Measurements from ENCODE around the gene GPD1L. TPM values are rescaled to one million over a fixed set of nuclear protein-coding genes. Genes with fewer than 3 reads are reported as not detected.

Gene GPD1L
- total RNA-seq, 1 experiment from 2014 or later: 4.3 TPM

GRCh38 chr3:32195995-32196540, 89.6 kb downstream of the GPD1L start:
- DNase-seq (ENCODE audit: low read depth): no peak
- in situ Hi-C loops (cut with HindIII; ENCODE audit: low pct_unique_long_range_greater_than_20kb, low sequenced_read_pairs): no loop called here

- DNase-seq (ENCODE audit: low read depth): no peak
- in situ Hi-C loops (cut with HindIII; ENCODE audit: low pct_unique_long_range_greater_than_20kb, low sequenced_read_pairs): no loop called here
Observed at GRCh38 chr3:32197991-32198390, 91.6 kb downstream of the GPD1L start.

- in situ Hi-C loops (cut with HindIII; ENCODE audit: low pct_unique_long_range_greater_than_20kb, low sequenced_read_pairs): no loop called here
- no peak for DNase-seq (ENCODE audit: low read depth)
Observed at GRCh38 chr3:32198714-32199113, 92.3 kb downstream of the GPD1L start.

GRCh38 chr3:32200490-32200889, 94.1 kb downstream of the GPD1L start:
- in situ Hi-C loops (cut with HindIII; ENCODE audit: low pct_unique_long_range_greater_than_20kb, low sequenced_read_pairs): no loop called here
- no peak for DNase-seq (ENCODE audit: low read depth)

GRCh38 chr3:32200992-32201758, 94.8 kb downstream of the GPD1L start:
- no peak for DNase-seq (ENCODE audit: low read depth)
- in situ Hi-C loops (cut with HindIII; ENCODE audit: low pct_unique_long_range_greater_than_20kb, low sequenced_read_pairs): no loop called here

GRCh38 chr3:32202496-32202895, 96.1 kb downstream of the GPD1L start:
- in situ Hi-C loops (cut with HindIII; ENCODE audit: low pct_unique_long_range_greater_than_20kb, low sequenced_read_pairs): no loop called here

GRCh38 chr3:32203854-32204253, 97.4 kb downstream of the GPD1L start:
- no peak for DNase-seq (ENCODE audit: low read depth)
- in situ Hi-C loops (cut with HindIII; ENCODE audit: low pct_unique_long_range_greater_than_20kb, low sequenced_read_pairs): no loop called here

More at GRCh38 chr3:32202496-32202895, 96.1 kb downstream of the GPD1L start:
- DNase-seq (ENCODE audit: low read depth): no peak

- DNase-seq (ENCODE audit: low read depth): no peak
- in situ Hi-C loops (cut with HindIII; ENCODE audit: low pct_unique_long_range_greater_than_20kb, low sequenced_read_pairs): no loop called here
Observed at GRCh38 chr3:32208447-32208846, 102.0 kb downstream of the GPD1L start.

- in situ Hi-C loops (cut with HindIII; ENCODE audit: low pct_unique_long_range_greater_than_20kb, low sequenced_read_pairs): no loop called here
- DNase-seq (ENCODE audit: low read depth): no peak
Observed at GRCh38 chr3:32215185-32215584, 108.8 kb downstream of the GPD1L start.

- DNase-seq (ENCODE audit: low read depth): no peak
- in situ Hi-C loops (cut with HindIII; ENCODE audit: low pct_unique_long_range_greater_than_20kb, low sequenced_read_pairs): no loop called here
Observed at GRCh38 chr3:32216172-32216783, 109.9 kb downstream of the GPD1L start.

- in situ Hi-C loops (cut with HindIII; ENCODE audit: low pct_unique_long_range_greater_than_20kb, low sequenced_read_pairs): no loop called here
- no peak for DNase-seq (ENCODE audit: low read depth)
Observed at GRCh38 chr3:32217339-32217738, 110.9 kb downstream of the GPD1L start.

Other genes with a start within 250 kb of the GPD1L start
- gene OSBPL10, start 125.4 kb upstream of the GPD1L start, total RNA-seq (2014; rRNA removed; shearing (Covaris generic); ENCODE audit: low replicate concordance): 33.7 and 74.7 TPM in 2 replicates
- 3.5 and 6.3 TPM in 2 replicates for gene ZNF860, start 124.9 kb upstream of the GPD1L start, total RNA-seq (2014; rRNA removed; shearing (Covaris generic); ENCODE audit: low replicate concordance)
- gene CMTM8, start 132.1 kb downstream of the GPD1L start, total RNA-seq (2014; rRNA removed; shearing (Covaris generic); ENCODE audit: low replicate concordance): 1.1 and 3.2 TPM in 2 replicates